Naive thymus-derived CD4-positive, alpha-beta T cell (primary cell): ENCODE data around the gene COL17A1. TPM values are rescaled to one million over a fixed set of nuclear protein-coding genes. Genes with fewer than 3 reads are reported as not detected.

Experiments used
- ATAC-seq: fragments of 150-1000 bp; cut with Tn5 transposase; 2 replicates; pipeline ENCODE4 v1.10.0; 2021; ENCODE audit warnings: mild to moderate bottlenecking, moderate library complexity
- CTCF ChIA-PET: fragments of 350-600 bp; sonication (Branson Sonifier 250); formaldehyde crosslinking; loops from one replicate; lab custom pipeline; 2021; ENCODE audit warnings: antibody characterized with exemption; lab: Charles Lee
- POLR2A ChIA-PET: fragments of 350-600 bp; sonication (Branson Sonifier 250); formaldehyde crosslinking; loops from one replicate; lab custom pipeline; 2021; ENCODE audit warnings: antibody characterized with exemption, inconsistent platforms; lab: Charles Lee
- DNase-seq, 9 donors: peaks; one replicate each; pipeline versions ENCODE4 v3.0.0 to v3.0.0-alpha.2; 2020 to 2022; ENCODE audit warnings: mixed read lengths in 1 of 9
- H3K27ac ChIP-seq: one replicate; pipeline ENCODE4 v1.7.0; 2013; ENCODE audit warnings: mild to moderate bottlenecking, low read depth, low read length, moderate library complexity
- H3K27me3 ChIP-seq, 2 donors: one replicate each; pipeline ENCODE4 v1.7.0; 2013; ENCODE audit warnings: low read length in 2 of 2, mild to moderate bottlenecking in 2 of 2, moderate library complexity in 2 of 2; ENCODE audit not compliant: control insufficient read depth in 2 of 2, insufficient read depth in 2 of 2
- H3K36me3 ChIP-seq, 3 experiments: 1 replicate in 2 of 3; 2 replicates in 1 of 3; pipeline ENCODE4 v1.7.0; 2013; ENCODE audit warnings: low read length in 3 of 3, mild to moderate bottlenecking in 3 of 3, moderate library complexity in 1 of 3; ENCODE audit not compliant: insufficient read depth in 3 of 3, control insufficient read depth in 2 of 3
- H3K4me1 ChIP-seq, 2 donors: one replicate each; pipeline ENCODE4 v1.7.0; 2013; ENCODE audit warnings: low read length in 2 of 2, mild to moderate bottlenecking in 2 of 2, moderate library complexity in 1 of 2; ENCODE audit not compliant: control insufficient read depth in 2 of 2, insufficient read depth in 2 of 2
- H3K4me3 ChIP-seq: 2 replicates; pipeline ENCODE4 v1.7.0; 2013; ENCODE audit warnings: mild to moderate bottlenecking, low read length
- H3K9me3 ChIP-seq, 3 experiments: 1 replicate in 2 of 3; 2 replicates in 1 of 3; pipeline ENCODE4 v1.7.0; 2013; ENCODE audit warnings: low read length in 3 of 3; ENCODE audit not compliant: control insufficient read depth in 2 of 3
- H3K27ac Mint-ChIP-seq, 9 donors: one replicate each; pipeline ENCODE4 v1.8.0; 2020 to 2022; ENCODE audit warnings: mixed read lengths in 9 of 9, mild to moderate bottlenecking in 8 of 9, moderate library complexity in 5 of 9, inconsistent platforms in 2 of 9
- H3K27me3 Mint-ChIP-seq, 5 donors: one replicate each; pipeline ENCODE4 v1.8.0; 2021 to 2022; ENCODE audit warnings: mixed read lengths in 5 of 5, mild to moderate bottlenecking in 1 of 5
- H3K36me3 Mint-ChIP-seq, 5 donors: one replicate each; pipeline ENCODE4 v1.8.0; 2020 to 2022; ENCODE audit warnings: mixed read lengths in 5 of 5, mild to moderate bottlenecking in 3 of 5, inconsistent platforms in 1 of 5
- H3K4me1 Mint-ChIP-seq, 7 donors: one replicate each; pipeline ENCODE4 v1.8.0; 2020 to 2022; ENCODE audit warnings: mixed read lengths in 7 of 7, mild to moderate bottlenecking in 3 of 7, inconsistent platforms in 1 of 7
- H3K4me3 Mint-ChIP-seq, 10 donors: one replicate each; pipeline ENCODE4 v1.8.0; 2020 to 2022; ENCODE audit warnings: mild to moderate bottlenecking in 10 of 10, mixed read lengths in 10 of 10, moderate library complexity in 6 of 10, inconsistent platforms in 2 of 10
- H3K9me3 Mint-ChIP-seq, 11 donors: one replicate each; pipeline ENCODE4 v1.8.0; 2020 to 2022; ENCODE audit warnings: mixed read lengths in 11 of 11, mild to moderate bottlenecking in 4 of 11, inconsistent platforms in 1 of 11, moderate library complexity in 1 of 11
- intact Hi-C, 2 donors: fragments of 100-400 bp; cut with micrococcal nuclease; formaldehyde crosslinking; loops; one replicate each; pipeline ENCODE4 v1.15.1; 2023
- polyA plus RNA-seq, 2 donors: library from polyadenylated mRNA; unstranded; fragments of 300-500 nt; fragmentation: Illumina TruSeq; gene quantifications; one replicate each; pipeline ENCODE4 v1.2.3, GENCODE V29; 2021
- total RNA-seq, 6 experiments: library from RNA in 5 of 6; stranded (reverse) in 5 of 6; gene quantifications; 1 replicate in 5 of 6; 2 replicates in 1 of 6; pipeline ENCODE4 v1.2.3 and lab custom pipeline; 2021 to 2026

COL17A1 gene
- total and polyA plus RNA-seq, 7 experiments from 2014 or later, result not detected

- H3K9me3 ChIP-seq, result no peaks in the 10 kb centered on the region
- Mint-ChIP-seq H3K36me3 (no peaks in the 10 kb centered on the region), H3K4me1 (peaks cover 0 to 2% (median 0%) of the 10 kb centered on the region in 7 donors), H3K4me3 (no peak overlapping the region), H3K27ac (peak overlapping the region in 1 of 9 donors; percentile 16), H3K9me3 (peaks cover 0 to 1% (median 0%) of the 10 kb centered on the region in 11 donors), H3K27me3 (no peaks in the 10 kb centered on the region)
- H3K4me1 ChIP-seq, result no peaks in the 10 kb centered on the region
- no peak overlapping the region for H3K4me3 ChIP-seq
- H3K27ac ChIP-seq, result no peak overlapping the region
- ChIA-PET CTCF (interaction anchor here (0.6 kb wide), 1 partner anchor 14 kb away, joined by 4 read pairs; no protein-coding TSS in a partner anchor), POLR2A (no interaction called here)
- H3K27me3 ChIP-seq, result no peaks in the 10 kb centered on the region
- ATAC-seq, result no peak
- intact Hi-C loops, result no loop called here
- DNase-seq, result no peak
- no peaks in the 10 kb centered on the region for H3K36me3 ChIP-seq
Measured at GRCh38 chr10:104038537-104038936, 47.1 kb downstream of the COL17A1 start.

GRCh38 chr10:104037261-104037951 is 48.3 kb downstream of the COL17A1 start:
- H3K9me3 Mint-ChIP-seq, result peaks cover 0 to 1% (median 0%) of the 10 kb centered on the region in 11 donors
- H3K27me3 Mint-ChIP-seq, result no peaks in the 10 kb centered on the region
- Histone ChIP-seq H3K4me1 (no peaks in the 10 kb centered on the region), H3K9me3 (no peaks in the 10 kb centered on the region), H3K27ac (no peak overlapping the region), H3K27me3 (no peaks in the 10 kb centered on the region), H3K4me3 (no peak overlapping the region), H3K36me3 (no peaks in the 10 kb centered on the region)
- POLR2A ChIA-PET, result interaction anchor here (0.8 kb wide), 1 partner anchor 8 kb away, joined by 3 read pairs; no protein-coding TSS in a partner anchor
- no peaks in the 10 kb centered on the region for H3K36me3 Mint-ChIP-seq
- intact Hi-C loops, result no loop called here
- H3K4me3 Mint-ChIP-seq, result no peak overlapping the region
- peak in 1 of 9 donors; percentile 16 for DNase-seq
- ATAC-seq, result no peak
- peaks cover 0 to 2% (median 0%) of the 10 kb centered on the region in 7 donors for H3K4me1 Mint-ChIP-seq
- H3K27ac Mint-ChIP-seq, result no peak overlapping the region
- CTCF ChIA-PET, result no interaction called here

- H3K4me1 ChIP-seq, result no peaks in the 10 kb centered on the region
- no peaks in the 10 kb centered on the region for H3K9me3 ChIP-seq
- no peaks in the 10 kb centered on the region for H3K36me3 ChIP-seq
- no peak overlapping the region for H3K4me3 ChIP-seq
- Mint-ChIP-seq H3K4me3 (no peak overlapping the region), H3K4me1 (peaks cover 0 to 2% (median 0%) of the 10 kb centered on the region in 7 donors), H3K36me3 (peaks cover 0 to 2% (median 0%) of the 10 kb centered on the region in 5 donors), H3K27me3 (no peaks in the 10 kb centered on the region), H3K27ac (no peak overlapping the region), H3K9me3 (peaks cover 0 to 1% (median 0%) of the 10 kb centered on the region in 11 donors)
- H3K27me3 ChIP-seq, result no peaks in the 10 kb centered on the region
- POLR2A ChIA-PET, result no interaction called here
- DNase-seq (peak in 1 of 9 donors; percentile 20), ATAC-seq (no peak)
- no peak overlapping the region for H3K27ac ChIP-seq
- intact Hi-C loops, result no loop called here
- CTCF ChIA-PET, result no interaction called here
Measured at GRCh38 chr10:104036518-104037260, 49.0 kb downstream of the COL17A1 start.

- intact Hi-C loops, result no loop called here
- Mint-ChIP-seq H3K36me3 (peaks cover 0 to 8% (median 3%) of the 10 kb centered on the region in 5 donors), H3K27ac (no peak overlapping the region), H3K4me3 (no peak overlapping the region), H3K27me3 (no peaks in the 10 kb centered on the region), H3K4me1 (peaks cover 0 to 6% (median 0%) of the 10 kb centered on the region in 7 donors), H3K9me3 (peaks cover 0 to 1% (median 0%) of the 10 kb centered on the region in 11 donors)
- Histone ChIP-seq H3K27ac (no peak overlapping the region), H3K4me1 (no peaks in the 10 kb centered on the region), H3K27me3 (no peaks in the 10 kb centered on the region), H3K36me3 (no peaks in the 10 kb centered on the region), H3K9me3 (no peaks in the 10 kb centered on the region), H3K4me3 (no peak overlapping the region)
- ATAC-seq (peak; percentile 38), DNase-seq (no peak)
- ChIA-PET POLR2A (no interaction called here), CTCF (no interaction called here)
Measured at GRCh38 chr10:104036069-104036384, 49.7 kb downstream of the COL17A1 start.

GRCh38 chr10:104035194-104036068 is 50.2 kb downstream of the COL17A1 start:
- ChIA-PET CTCF (no interaction called here), POLR2A (no interaction called here)
- ATAC-seq (peak; percentile 32), DNase-seq (no peak)
- peaks cover 0 to 1% (median 0%) of the 10 kb centered on the region in 11 donors for H3K9me3 Mint-ChIP-seq
- H3K4me1 Mint-ChIP-seq, result peaks cover 0 to 6% (median 0%) of the 10 kb centered on the region in 7 donors
- Histone ChIP-seq H3K4me3 (no peak overlapping the region), H3K9me3 (no peaks in the 10 kb centered on the region), H3K36me3 (no peaks in the 10 kb centered on the region), H3K27ac (no peak overlapping the region), H3K4me1 (no peaks in the 10 kb centered on the region), H3K27me3 (no peaks in the 10 kb centered on the region)
- peak overlapping the region in 1 of 9 donors; percentile 11 for H3K27ac Mint-ChIP-seq
- H3K4me3 Mint-ChIP-seq, result no peak overlapping the region
- H3K36me3 Mint-ChIP-seq, result peaks cover 0 to 8% (median 3%) of the 10 kb centered on the region in 5 donors
- intact Hi-C loops, result no loop called here
- no peaks in the 10 kb centered on the region for H3K27me3 Mint-ChIP-seq

- Histone ChIP-seq H3K36me3 (no peaks in the 10 kb centered on the region), H3K4me3 (no peak overlapping the region), H3K4me1 (no peaks in the 10 kb centered on the region), H3K27ac (no peak overlapping the region), H3K27me3 (no peaks in the 10 kb centered on the region), H3K9me3 (no peaks in the 10 kb centered on the region)
- Mint-ChIP-seq H3K27me3 (no peaks in the 10 kb centered on the region), H3K36me3 (peaks cover 0 to 9% (median 3%) of the 10 kb centered on the region in 5 donors), H3K9me3 (peaks cover 0 to 1% (median 0%) of the 10 kb centered on the region in 11 donors), H3K4me1 (peaks cover 0 to 6% (median 0%) of the 10 kb centered on the region in 7 donors), H3K4me3 (no peak overlapping the region), H3K27ac (no peak overlapping the region)
- CTCF ChIA-PET, result interaction anchor here (0.7 kb wide), 1 partner anchor 349 kb away, joined by 3 read pairs; no protein-coding TSS in a partner anchor
- intact Hi-C loops, result no loop called here
- DNase-seq (no peak), ATAC-seq (no peak)
- POLR2A ChIA-PET, result no interaction called here
Measured at GRCh38 chr10:104034401-104035193, 51.1 kb downstream of the COL17A1 start.
